Measurements from ENCODE around the gene UBQLN4.
"Not testable (repeated sequence)": the region's sequence is repeated elsewhere in the genome, so short reads cannot be mapped to it uniquely, and the experiment has no call there.

The UBQLN4 gene

DNA sequence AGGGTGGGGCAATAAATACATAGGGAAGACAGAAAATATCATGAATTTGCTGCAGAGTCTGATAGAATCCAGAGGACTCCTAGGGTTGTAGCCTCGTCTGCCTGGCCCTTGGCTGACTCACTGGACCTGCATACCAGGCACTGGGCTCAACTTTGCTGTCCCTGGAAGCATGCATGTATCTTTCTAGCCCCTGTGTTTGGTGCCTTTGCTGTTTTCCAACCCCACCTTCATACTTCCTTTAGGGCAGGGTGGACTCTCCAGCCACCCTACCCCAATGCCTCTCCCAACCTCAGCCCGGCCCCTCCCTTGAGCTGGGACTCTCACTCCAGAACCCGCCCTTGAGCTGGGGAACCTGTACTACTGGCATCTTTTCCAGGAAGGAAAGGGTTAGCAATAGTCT lies 8.6 kb upstream of the UBQLN4 start:
- no peak for DNase-seq (ENCODE audit: low read depth in 2 of 2)

GRCh38 chr1:156060937-156061636 lies 7.5 kb upstream of the UBQLN4 start, which contains the start of gene RAB25:
Gene RAB25 (plus strand): TSS chr1:156061160. CDS start chr1:156061401, 241 bp downstream.
- DNase-seq (ENCODE audit: low read depth in 2 of 2) = no peak

- no peak for DNase-seq (ENCODE audit: low read depth in 2 of 2)
Observed at GRCh38 chr1:156056326-156056849, 2.8 kb upstream of the UBQLN4 start.

DNA sequence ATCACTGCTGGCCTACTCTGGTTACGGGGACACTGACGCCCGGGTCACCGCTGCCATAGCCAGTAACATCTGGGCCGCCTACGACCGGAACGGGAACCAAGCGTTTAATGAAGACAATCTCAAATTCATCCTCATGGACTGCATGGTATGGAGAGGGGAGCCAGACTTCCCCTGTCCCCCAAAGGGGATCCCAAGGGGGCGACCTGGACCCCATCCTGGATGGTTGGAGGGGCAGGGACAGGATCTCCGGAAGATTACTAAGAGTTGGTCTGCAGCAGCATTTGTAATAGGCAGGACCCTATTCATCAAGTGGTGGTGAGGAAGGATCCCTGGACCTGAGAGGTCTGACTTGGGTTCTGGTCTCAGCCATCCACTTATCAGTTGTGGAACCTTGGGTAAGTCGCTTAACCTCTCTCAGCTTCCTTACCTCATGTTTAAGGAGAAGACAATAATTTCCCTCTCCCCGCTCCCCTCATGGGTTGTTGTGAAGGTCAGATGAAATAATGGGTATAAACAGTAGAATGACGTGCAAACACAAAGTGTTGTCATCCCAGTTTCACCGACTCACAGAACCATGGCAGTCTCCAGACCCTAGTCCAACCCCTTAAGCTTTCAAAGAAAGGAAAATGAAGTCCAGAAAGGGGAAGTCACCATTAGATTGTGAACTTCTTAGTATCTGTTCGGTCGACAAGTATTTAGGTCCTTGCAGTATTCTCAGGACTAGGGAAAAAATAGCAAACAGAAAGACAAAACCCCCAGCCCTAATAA lies 1.9 kb upstream of the UBQLN4 start:
- DNase-seq (ENCODE audit: low read depth in 2 of 2) = no peak

GRCh38 chr1:156054500-156055280 lies 1.1 kb upstream of the UBQLN4 start, which contains the start of gene LAMTOR2:
Gene LAMTOR2 (plus strand): TSS chr1:156054782. CDS start chr1:156054890, 108 bp downstream.
- peak; percentile 90 for DNase-seq (ENCODE audit: low read depth in 2 of 2)

DNA sequence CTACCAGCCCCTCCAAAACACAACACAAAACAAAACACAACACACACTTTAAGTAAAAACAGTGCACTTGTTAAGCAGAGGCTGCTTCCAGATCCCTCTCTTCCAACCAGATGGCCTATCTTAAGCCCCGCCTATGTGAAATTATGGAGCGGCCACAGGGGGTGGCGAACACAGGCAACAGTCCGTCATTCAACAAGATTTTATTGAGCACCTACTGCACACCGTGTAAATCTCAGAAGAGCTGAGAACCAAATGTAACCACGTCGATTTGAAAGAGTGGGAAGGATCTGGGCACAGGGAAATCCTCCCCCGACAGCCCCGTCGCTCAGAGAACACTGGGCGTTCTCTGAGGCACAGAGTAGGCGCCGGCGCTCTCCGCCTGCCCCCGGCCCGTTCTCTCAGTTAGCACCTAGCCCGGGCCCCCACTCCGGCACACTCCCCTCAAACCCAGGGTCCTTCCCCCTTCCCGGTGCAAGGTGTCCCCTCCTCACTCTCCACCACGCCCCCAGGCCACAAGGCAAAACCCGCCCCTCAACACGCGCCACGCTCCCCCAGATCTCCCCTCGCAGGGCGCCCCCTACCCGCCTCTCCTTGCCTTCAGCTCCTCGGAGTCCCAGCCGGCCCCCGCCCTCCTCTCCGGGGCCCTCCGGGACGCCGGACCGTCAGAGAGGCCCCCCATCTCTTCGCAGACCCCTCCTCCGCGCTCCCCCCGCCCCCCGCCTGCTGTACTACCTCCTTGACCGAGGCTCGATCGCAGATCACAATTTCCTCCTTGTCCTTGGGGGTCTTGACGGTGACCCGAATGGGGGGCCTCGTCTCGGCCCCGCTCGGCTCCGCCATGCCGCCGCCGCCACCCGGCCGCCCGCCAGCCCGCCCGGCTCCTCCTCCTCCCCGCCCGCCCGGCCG lies 483 bp downstream of the UBQLN4 start:
- DNase-seq (ENCODE audit: low read depth in 2 of 2) = peak; percentile 20 to 55

DNA sequence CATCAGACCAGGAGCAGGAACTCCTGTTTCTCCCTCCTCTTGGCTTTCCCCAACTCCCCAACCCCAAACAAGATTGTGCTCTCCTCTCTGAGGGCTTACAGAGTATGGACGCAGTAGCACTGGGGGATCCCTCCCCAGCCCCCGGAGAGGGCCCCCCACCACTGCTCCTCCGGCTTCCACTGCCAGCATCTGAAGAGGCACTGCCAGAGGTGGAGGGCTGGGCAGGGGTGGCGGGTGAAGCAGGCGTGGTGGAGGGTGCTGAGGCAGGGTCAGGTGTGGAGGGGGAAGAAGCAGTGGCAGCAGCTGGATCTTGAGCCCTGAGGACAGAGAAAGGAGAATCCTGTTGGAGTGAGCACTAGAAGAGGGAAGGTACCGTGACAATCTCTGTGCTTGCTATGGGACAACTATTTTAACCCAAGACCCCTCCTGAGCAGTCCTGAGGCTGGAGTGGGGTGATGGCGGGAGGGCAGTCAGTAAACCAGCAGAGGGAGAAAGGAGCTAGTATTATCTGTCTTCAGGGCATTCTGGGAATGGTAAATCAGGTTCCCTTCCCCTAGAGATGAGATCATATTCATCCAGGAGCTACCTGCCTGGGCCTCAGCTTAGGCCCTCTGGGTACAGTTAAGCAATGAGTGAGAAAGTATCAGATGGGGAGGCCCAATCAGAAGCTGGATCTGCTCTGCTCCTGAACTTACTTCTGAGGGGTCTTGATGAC lies 2.4 kb downstream of the UBQLN4 start:
- DNase-seq (ENCODE audit: low read depth in 2 of 2) = no peak

- no peak for DNase-seq (ENCODE audit: low read depth in 2 of 2)
Observed at GRCh38 chr1:156050376-156050775, 3.2 kb downstream of the UBQLN4 start.

DNA sequence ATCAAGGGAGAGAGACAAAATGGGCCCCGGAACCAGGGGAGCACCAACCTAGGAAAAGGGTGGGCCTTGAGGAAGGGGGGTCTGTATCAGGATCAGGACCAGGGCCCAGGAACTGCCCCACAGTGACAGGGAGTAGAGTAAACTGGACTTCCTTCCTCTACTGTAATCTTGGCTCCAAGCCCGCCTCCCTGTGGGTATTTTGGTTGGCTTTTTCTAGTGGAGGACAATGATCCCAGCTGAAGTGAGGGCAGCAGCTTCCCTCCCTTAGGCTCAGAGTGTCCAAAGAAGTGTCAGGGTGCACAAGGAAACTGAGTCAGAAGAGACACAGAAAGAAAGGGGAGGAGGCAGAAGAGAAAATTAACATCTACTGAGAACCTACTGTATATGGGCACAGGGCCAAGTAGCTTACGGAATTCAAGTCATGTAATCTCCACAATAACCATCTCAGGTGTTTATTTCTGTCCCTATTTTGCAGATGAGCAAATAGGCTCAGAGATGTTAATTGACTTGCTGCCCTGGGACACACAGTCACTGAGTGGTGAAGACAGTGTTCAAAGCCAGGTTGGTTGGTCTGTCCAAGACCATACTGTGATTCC lies 4.8 kb downstream of the UBQLN4 start:
- DNase-seq (ENCODE audit: low read depth in 2 of 2) = no peak

DNA sequence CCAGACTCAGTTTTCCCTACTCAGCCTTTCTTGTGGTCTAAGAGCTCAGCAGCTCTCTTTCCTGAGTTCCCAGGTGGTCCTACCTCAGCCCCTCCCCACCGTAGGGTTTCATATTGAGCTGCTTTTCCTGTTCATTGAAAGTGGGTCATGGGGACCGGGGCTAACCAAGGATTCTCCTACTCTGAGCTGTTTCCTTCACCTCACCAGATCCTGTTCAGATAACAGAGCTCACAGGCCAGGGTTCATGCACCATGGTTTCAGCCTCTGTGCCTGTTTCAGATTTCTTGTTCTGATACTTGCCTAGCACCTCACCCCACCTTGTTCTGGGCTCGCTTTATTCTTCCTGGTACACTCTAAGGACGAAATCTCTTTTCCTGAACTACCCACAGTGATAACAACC lies 8.5 kb downstream of the UBQLN4 start:
- DNase-seq (ENCODE audit: low read depth in 2 of 2) = no peak

DNA sequence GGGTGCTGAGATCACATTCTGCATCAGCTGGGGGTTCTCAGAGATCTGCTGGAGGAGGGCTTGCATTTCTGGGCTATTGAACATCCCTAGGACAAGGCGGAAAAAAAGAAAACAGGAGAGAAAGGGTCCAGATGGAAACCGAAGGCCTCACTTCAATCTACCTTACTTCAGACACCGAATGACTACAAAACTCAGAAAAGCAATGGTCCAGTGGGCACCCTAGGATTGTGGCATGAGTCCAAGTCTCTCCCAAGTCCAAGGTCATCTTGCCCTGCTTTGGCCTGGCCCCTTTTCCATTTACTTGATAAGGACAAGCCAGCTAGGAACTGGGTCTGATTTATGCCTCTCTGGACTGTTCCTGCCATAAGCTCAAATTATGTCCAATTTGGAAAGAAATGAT lies 10.8 kb downstream of the UBQLN4 start:
- DNase-seq (ENCODE audit: low read depth in 2 of 2) = no peak

DNA sequence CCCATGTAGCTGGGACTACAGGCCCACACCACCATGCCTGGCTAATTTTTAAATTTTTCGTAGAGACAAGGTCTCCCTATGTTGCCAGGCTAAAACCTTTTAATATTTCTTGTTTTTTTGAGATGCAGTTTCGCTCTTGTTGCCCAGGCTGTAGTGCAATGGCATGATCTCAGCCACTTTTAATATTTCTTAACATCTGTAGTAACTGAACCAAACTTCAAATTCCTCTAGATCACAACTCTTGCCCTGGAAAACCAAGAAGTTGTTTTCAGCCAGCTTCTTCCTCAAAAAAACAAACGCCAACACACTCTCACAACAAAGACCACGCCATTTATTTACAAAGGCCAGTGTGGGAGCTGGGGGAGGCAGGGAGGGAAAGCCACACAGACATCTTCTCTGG lies 18.6 kb downstream of the UBQLN4 start:
- not testable (repeated sequence) for DNase-seq (ENCODE audit: low read depth in 2 of 2)

DNA sequence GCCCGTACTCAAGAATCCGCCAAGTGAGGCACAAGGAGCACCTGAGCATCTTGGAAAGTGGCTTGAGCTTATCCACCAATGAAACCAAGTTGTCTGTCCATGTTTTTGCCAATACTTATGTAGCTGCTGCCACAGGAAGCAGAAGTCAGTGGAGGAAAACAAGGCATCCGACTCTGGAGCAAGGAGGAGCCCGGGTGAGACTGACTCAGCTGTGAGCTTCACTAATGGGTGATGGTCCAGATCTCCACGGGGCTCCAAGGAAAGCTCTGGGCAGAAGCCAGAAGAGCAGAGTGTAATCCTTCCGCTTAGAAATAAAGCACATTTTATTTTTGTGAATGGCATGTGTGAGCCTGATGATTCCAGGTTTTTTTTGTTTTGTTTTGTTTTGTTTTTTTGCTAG lies 20.6 kb downstream of the UBQLN4 start:
- no peak for DNase-seq (ENCODE audit: low read depth in 2 of 2)

GRCh38 chr1:156026588-156026987 lies 27.0 kb downstream of the UBQLN4 start:
- DNase-seq (ENCODE audit: low read depth in 2 of 2) = no peak

DNA sequence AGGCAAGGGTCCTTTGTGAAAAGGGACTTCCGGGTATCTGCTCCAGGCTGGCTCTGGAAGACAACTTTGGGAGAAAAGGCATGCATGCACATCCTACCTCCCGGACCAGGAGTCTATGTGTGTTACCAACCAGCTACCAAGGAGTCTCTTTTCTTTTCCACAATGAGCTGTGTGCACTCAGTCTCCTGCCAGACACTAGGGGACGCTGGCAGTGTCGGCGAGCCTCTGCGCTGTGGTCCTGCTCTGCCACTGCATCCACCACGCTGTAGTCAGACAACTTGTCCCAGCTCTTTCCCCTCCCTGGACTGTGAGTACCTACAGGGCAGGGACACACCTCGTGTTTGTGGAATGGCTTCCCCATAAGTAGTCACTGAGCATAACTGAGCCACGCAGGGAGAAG lies 27.7 kb downstream of the UBQLN4 start:
- peak in 1 of 2 donors; percentile 1 for DNase-seq (ENCODE audit: low read depth in 2 of 2)

DNA sequence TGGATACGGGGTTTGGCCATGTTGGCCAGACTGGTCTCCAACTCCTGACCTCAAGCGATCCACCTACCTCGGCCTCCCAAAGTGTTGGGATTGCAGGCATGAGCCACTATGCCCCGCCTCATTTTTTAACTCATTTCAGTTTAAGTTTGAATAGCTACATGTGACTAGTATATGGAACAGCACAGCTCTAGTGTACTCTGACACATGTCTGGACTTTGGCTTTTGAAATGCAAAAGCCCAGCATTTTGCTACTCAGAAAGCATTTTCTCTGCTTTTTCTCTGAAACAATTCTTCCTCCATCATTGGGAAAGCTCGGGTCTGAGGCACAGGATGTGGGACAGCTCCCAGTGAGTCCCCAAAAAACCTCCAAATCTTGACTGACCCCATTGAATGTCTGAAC lies 28.8 kb downstream of the UBQLN4 start:
- no peak for DNase-seq (ENCODE audit: low read depth in 2 of 2)

DNA sequence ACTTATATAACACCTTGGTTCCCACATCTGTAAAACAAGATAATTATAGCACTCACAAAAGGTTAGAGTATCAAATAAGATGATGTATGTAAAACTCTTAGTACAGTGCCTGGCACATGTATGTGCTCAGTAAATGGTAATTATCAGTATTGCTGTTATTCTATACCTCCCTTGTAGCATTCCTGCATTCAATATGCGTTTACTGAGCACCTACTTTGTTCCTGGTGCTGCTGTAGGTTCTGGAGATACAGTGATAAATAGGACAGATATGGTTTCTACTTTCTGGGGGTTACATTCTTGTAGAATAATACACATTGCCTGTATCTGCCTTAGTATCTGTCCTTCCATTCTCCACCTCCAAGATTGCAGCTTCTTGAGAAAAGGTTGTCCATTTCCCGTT lies 31.6 kb downstream of the UBQLN4 start:
- no peak for DNase-seq (ENCODE audit: low read depth in 2 of 2)

- DNase-seq (ENCODE audit: low read depth in 2 of 2) = no peak
Observed at GRCh38 chr1:156021093-156021428, 32.5 kb downstream of the UBQLN4 start.

- peak; percentile 68 to 70 for DNase-seq (ENCODE audit: low read depth in 2 of 2)
Observed at GRCh38 chr1:156020293-156021092, 33.1 kb downstream of the UBQLN4 start, which contains the start of gene SSR2. Gene SSR2 (minus strand): TSS chr1:156020951. CDS start chr1:156020167, 784 bp downstream.
